Measurements from ENCODE around the gene B4GALNT2. TPM values are rescaled to one million over a fixed set of nuclear protein-coding genes. Genes with fewer than 3 reads are reported as not detected.
A peak's percentile ranks its signal among the peaks of the same experiment; 100 is the strongest.
"Not testable (repeated sequence)": the region's sequence is repeated elsewhere in the genome, so short reads cannot be mapped to it uniquely, and the experiment has no call there.

Gene B4GALNT2
- polyA plus RNA-seq, 5 donors, result 0.41 to 0.76 (median 0.72) TPM

GRCh38 chr17:49120166-49120565 lies 12.4 kb upstream of the B4GALNT2 start:
- no peak for DNase-seq

- DNase-seq, result no peak
Measured at GRCh38 chr17:49121696-49122292, 10.8 kb upstream of the B4GALNT2 start.

- DNase-seq, result no peak
Measured at GRCh38 chr17:49122566-49122965, 10.0 kb upstream of the B4GALNT2 start.

GRCh38 chr17:49123061-49123460 lies 9.5 kb upstream of the B4GALNT2 start:
- no peak for DNase-seq

- no peak for DNase-seq
Measured at GRCh38 chr17:49125449-49125848, 7.1 kb upstream of the B4GALNT2 start.

- DNase-seq, result not testable (repeated sequence)
Measured at GRCh38 chr17:49126183-49126859, 6.2 kb upstream of the B4GALNT2 start.

GRCh38 chr17:49129359-49129950 lies 3.1 kb upstream of the B4GALNT2 start:
- DNase-seq, result not testable (repeated sequence)

- no peak for DNase-seq
Measured at GRCh38 chr17:49130891-49131290, 1.7 kb upstream of the B4GALNT2 start.

GRCh38 chr17:49132317-49132698 lies 261 bp upstream of the B4GALNT2 start:
- no peak for DNase-seq

GRCh38 chr17:49136335-49136734 lies 3.8 kb downstream of the B4GALNT2 start:
- DNase-seq, result no peak

- not testable (repeated sequence) for DNase-seq
Measured at GRCh38 chr17:49145654-49146053, 13.1 kb downstream of the B4GALNT2 start.

GRCh38 chr17:49146620-49147306 lies 14.2 kb downstream of the B4GALNT2 start:
- no peak for DNase-seq

- DNase-seq, result no peak
Measured at GRCh38 chr17:49148171-49148570, 15.6 kb downstream of the B4GALNT2 start.

GRCh38 chr17:49151996-49152395 lies 19.4 kb downstream of the B4GALNT2 start:
- DNase-seq, result no peak

- no peak for DNase-seq
Measured at GRCh38 chr17:49156256-49156655, 23.7 kb downstream of the B4GALNT2 start.

GRCh38 chr17:49157784-49158183 lies 25.2 kb downstream of the B4GALNT2 start:
- no peak for DNase-seq

GRCh38 chr17:49162866-49163265 lies 30.3 kb downstream of the B4GALNT2 start:
- DNase-seq, result no peak

- no peak for DNase-seq
Measured at GRCh38 chr17:49165143-49165542, 32.6 kb downstream of the B4GALNT2 start.

- DNase-seq, result no peak
Measured at GRCh38 chr17:49168706-49169105, 36.1 kb downstream of the B4GALNT2 start.

GRCh38 chr17:49170216-49170615 lies 37.6 kb downstream of the B4GALNT2 start:
- DNase-seq, result no peak

- DNase-seq, result not testable (repeated sequence)
Measured at GRCh38 chr17:49170711-49171110, 38.1 kb downstream of the B4GALNT2 start.

GRCh38 chr17:49175978-49176377 lies 43.4 kb downstream of the B4GALNT2 start:
- not testable (repeated sequence) for DNase-seq

GRCh38 chr17:49180303-49180702 lies 47.7 kb downstream of the B4GALNT2 start:
- DNase-seq, result peak in 1 of 2 donors; percentile 1

All from right lung (tissue), 5 donors.